ENCODE data around the gene CPPED1. TPM values are rescaled to one million over a fixed set of nuclear protein-coding genes. Genes with fewer than 3 reads are reported as not detected.

Gene CPPED1
- total RNA-seq, 1 donor from 2014 or later = 12.1 TPM

- no peak for ATAC-seq (ENCODE audit: poor library complexity)
- no peak for DNase-seq
- intact Hi-C loops (cut with DNase I) = no loop called here
Measured at GRCh38 chr16:12673466-12673865, 130.2 kb downstream of the CPPED1 start.

- intact Hi-C loops (cut with DNase I) = no loop called here
- DNase-seq (no peak), ATAC-seq (ENCODE audit: poor library complexity) (no peak)
Measured at GRCh38 chr16:12672986-12673385, 130.7 kb downstream of the CPPED1 start.

- intact Hi-C loops (cut with DNase I) = no loop called here
- ATAC-seq (ENCODE audit: poor library complexity) (no peak), DNase-seq (no peak)
Measured at GRCh38 chr16:12669908-12670307, 133.8 kb downstream of the CPPED1 start.

GRCh38 chr16:12667909-12668308 lies 135.8 kb downstream of the CPPED1 start:
- ATAC-seq (ENCODE audit: poor library complexity) (no peak), DNase-seq (no peak)
- intact Hi-C loops (cut with DNase I) = no loop called here

GRCh38 chr16:12664164-12664733 lies 139.4 kb downstream of the CPPED1 start:
- intact Hi-C loops (cut with DNase I) = no loop called here
- ATAC-seq (ENCODE audit: poor library complexity) = no peak

GRCh38 chr16:12661656-12662172 lies 142.0 kb downstream of the CPPED1 start:
- ATAC-seq (ENCODE audit: poor library complexity) = no peak
- no peak for DNase-seq
- intact Hi-C loops (cut with DNase I) = no loop called here

More at GRCh38 chr16:12664164-12664733, 139.4 kb downstream of the CPPED1 start:
- no peak for DNase-seq

GRCh38 chr16:12659871-12660270 lies 143.8 kb downstream of the CPPED1 start:
- no peak for ATAC-seq (ENCODE audit: poor library complexity)
- intact Hi-C loops (cut with DNase I) = no loop called here
- DNase-seq = no peak

- DNase-seq (no peak), ATAC-seq (ENCODE audit: poor library complexity) (no peak)
- intact Hi-C loops (cut with DNase I) = no loop called here
Measured at GRCh38 chr16:12658506-12658905, 145.2 kb downstream of the CPPED1 start.

- DNase-seq (no peak), ATAC-seq (ENCODE audit: poor library complexity) (no peak)
- intact Hi-C loops (cut with DNase I) = no loop called here
Measured at GRCh38 chr16:12655537-12655936, 148.2 kb downstream of the CPPED1 start.

GRCh38 chr16:12653820-12654392 lies 149.8 kb downstream of the CPPED1 start:
- ATAC-seq (ENCODE audit: poor library complexity) = no peak
- no peak for DNase-seq
- intact Hi-C loops (cut with DNase I) = no loop called here

- intact Hi-C loops (cut with DNase I) = no loop called here
- no peak for DNase-seq
- no peak for ATAC-seq (ENCODE audit: poor library complexity)
Measured at GRCh38 chr16:12652924-12653323, 150.8 kb downstream of the CPPED1 start.

GRCh38 chr16:12651765-12652512 lies 151.7 kb downstream of the CPPED1 start:
- intact Hi-C loops (cut with DNase I) = no loop called here
- ATAC-seq (ENCODE audit: poor library complexity) (no peak), DNase-seq (no peak)

GRCh38 chr16:12649356-12649755 lies 154.3 kb downstream of the CPPED1 start:
- intact Hi-C loops (cut with DNase I) = no loop called here
- DNase-seq (no peak), ATAC-seq (ENCODE audit: poor library complexity) (no peak)

- no peak for ATAC-seq (ENCODE audit: poor library complexity)
- DNase-seq = no peak
- intact Hi-C loops (cut with DNase I) = no loop called here
Measured at GRCh38 chr16:12646490-12647274, 157.0 kb downstream of the CPPED1 start.

- ATAC-seq (ENCODE audit: poor library complexity) (no peak), DNase-seq (no peak)
- intact Hi-C loops (cut with DNase I) = no loop called here
Measured at GRCh38 chr16:12646098-12646489, 157.6 kb downstream of the CPPED1 start.

- ATAC-seq (ENCODE audit: poor library complexity) = no peak
- intact Hi-C loops (cut with DNase I) = no loop called here
- no peak for DNase-seq
Measured at GRCh38 chr16:12643034-12643455, 160.6 kb downstream of the CPPED1 start.

- no peak for DNase-seq
- ATAC-seq (ENCODE audit: poor library complexity) = no peak
- intact Hi-C loops (cut with DNase I) = no loop called here
Measured at GRCh38 chr16:12639044-12639443, 164.6 kb downstream of the CPPED1 start.

- no peak for ATAC-seq (ENCODE audit: poor library complexity)
- intact Hi-C loops (cut with DNase I) = no loop called here
- DNase-seq = no peak
Measured at GRCh38 chr16:12637002-12637401, 166.7 kb downstream of the CPPED1 start.

GRCh38 chr16:12629271-12629670 lies 174.4 kb downstream of the CPPED1 start:
- intact Hi-C loops (cut with DNase I) = no loop called here
- ATAC-seq (ENCODE audit: poor library complexity) (no peak), DNase-seq (no peak)
